22Rv1 (cell line): ENCODE measurements around the gene KRT75.

Experiments used
- H3K27ac ChIP-seq: fragments of 450-650 bp; 2 replicates; pipeline ENCODE4 v1.5.1; 2017
- CTCF ChIP-seq: fragments of 450-650 bp; IDR thresholded peaks from 2 replicates; pipeline ENCODE4 v1.5.1; 2017; ENCODE audit warnings: mild to moderate bottlenecking
- ZFX ChIP-seq: fragments of 450-650 bp; IDR thresholded peaks from 2 replicates; pipeline ENCODE4 v1.6.1; 2017; ENCODE audit warnings: antibody characterized with exemption, borderline replicate concordance

The KRT75 gene

GRCh38 chr12:52439420-52439819 lies 5.2 kb upstream of the KRT75 start:
- TF ChIP-seq CTCF (no peak), ZFX (no peak)
- no peak overlapping the region for H3K27ac ChIP-seq

- no peak overlapping the region for H3K27ac ChIP-seq
Observed at GRCh38 chr12:52438305-52439301, 4.4 kb upstream of the KRT75 start.

GRCh38 chr12:52437508-52437907 lies 3.3 kb upstream of the KRT75 start:
- TF ChIP-seq ZFX (no peak), CTCF (no peak)

More at GRCh38 chr12:52438305-52439301, 4.4 kb upstream of the KRT75 start:
- TF ChIP-seq CTCF (no peak), ZFX (no peak)

GRCh38 chr12:52436828-52437474 lies 2.8 kb upstream of the KRT75 start:
- TF ChIP-seq CTCF (no peak), ZFX (no peak)
- H3K27ac ChIP-seq: no peak overlapping the region

More at GRCh38 chr12:52437508-52437907, 3.3 kb upstream of the KRT75 start:
- no peak overlapping the region for H3K27ac ChIP-seq

GRCh38 chr12:52436000-52436827 lies 2.0 kb upstream of the KRT75 start:
- TF ChIP-seq ZFX: no peak
- TF ChIP-seq CTCF: no peak
- H3K27ac ChIP-seq: no peak overlapping the region

GRCh38 chr12:52435659-52435999 lies 1.5 kb upstream of the KRT75 start:
- no peak overlapping the region for H3K27ac ChIP-seq
- TF ChIP-seq ZFX (no peak), CTCF (no peak)
